Glomerular visceral epithelial cell (primary cell): ENCODE data around the gene AXL.

ENCODE experiments used
- DNase-seq: peaks from one replicate; pipeline ENCODE4 v3.0.0-alpha.2; 2016; ENCODE audit errors: extremely low spot score

Gene AXL

GRCh38 chr19:41206926-41207750 lies 11.9 kb upstream of the AXL start:
- DNase-seq = no peak

DNA sequence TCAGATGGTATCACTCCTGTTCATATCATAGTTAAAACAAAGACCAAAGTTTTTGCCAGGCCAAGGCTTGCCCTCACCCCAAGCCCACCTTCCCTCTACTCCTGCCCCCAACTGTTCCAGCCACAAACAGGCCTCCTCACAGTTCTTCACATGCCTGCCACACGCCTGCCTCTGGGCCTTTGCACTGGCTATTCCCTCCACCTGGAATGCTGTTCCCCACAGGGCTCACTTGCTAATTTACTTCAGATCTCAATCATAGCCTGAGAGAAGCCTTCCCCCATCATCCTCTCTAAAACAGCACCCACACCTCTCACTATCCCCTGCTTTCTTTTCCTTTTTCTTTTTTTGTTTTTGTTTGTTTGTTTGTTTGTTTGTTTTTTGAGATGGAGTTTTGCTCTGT lies 4.9 kb upstream of the AXL start:
- no peak for DNase-seq

DNA sequence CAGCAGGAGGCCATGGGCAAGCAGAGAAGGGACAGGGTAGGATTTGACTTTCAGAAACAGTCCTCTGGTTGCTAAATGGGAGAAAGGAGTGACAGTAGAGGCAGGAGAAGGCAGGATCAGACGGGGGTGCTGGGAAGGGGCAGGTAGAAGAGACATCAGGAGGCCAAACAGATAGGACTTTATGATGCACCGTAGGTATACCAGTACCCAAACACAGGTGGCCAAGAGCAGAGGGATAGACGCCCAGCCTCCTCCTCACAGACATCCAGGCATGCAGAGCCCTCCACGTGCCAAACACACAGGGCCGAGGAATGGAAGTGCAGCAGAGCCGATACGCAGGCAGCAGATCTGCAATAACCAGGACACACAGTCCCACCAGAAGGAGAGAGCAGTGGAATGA lies 1.3 kb upstream of the AXL start:
- no peak for DNase-seq

GRCh38 chr19:41218249-41218614 lies 791 bp upstream of the AXL start:
- no peak for DNase-seq

GRCh38 chr19:41219924-41220567 lies 1.0 kb downstream of the AXL start:
- DNase-seq = peak; percentile 64

- DNase-seq = no peak
Observed at GRCh38 chr19:41220811-41221210, 1.8 kb downstream of the AXL start.

DNA sequence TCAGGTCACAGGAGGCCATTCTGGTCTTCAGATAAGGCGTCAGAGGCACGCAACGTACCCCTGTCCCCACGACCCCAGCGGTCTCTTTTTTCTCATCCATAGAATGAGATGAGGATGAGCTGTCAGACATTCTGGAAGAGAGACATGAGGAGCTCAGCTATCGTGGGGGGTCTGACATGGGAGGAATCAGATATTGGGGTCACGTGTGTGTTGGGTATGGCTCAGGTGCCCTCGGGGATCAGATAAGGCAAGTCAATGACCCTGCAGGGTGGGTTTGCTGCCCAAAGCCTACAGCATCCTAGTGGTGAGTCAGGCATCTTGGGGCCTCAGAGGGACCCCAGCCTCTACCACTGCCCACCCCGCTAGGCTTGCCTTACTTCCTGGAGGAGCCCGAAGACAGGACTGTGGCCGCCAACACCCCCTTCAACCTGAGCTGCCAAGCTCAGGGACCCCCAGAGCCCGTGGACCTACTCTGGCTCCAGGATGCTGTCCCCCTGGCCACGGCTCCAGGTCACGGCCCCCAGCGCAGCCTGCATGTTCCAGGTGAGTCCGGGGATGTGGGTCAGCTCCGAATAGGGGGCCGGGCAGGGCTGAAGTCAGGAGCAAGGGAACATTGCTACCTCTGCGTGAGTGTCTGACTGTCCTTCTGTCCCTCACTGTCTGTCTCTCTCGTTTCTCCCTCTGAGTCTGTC lies 2.6 kb downstream of the AXL start:
- no peak for DNase-seq

DNA sequence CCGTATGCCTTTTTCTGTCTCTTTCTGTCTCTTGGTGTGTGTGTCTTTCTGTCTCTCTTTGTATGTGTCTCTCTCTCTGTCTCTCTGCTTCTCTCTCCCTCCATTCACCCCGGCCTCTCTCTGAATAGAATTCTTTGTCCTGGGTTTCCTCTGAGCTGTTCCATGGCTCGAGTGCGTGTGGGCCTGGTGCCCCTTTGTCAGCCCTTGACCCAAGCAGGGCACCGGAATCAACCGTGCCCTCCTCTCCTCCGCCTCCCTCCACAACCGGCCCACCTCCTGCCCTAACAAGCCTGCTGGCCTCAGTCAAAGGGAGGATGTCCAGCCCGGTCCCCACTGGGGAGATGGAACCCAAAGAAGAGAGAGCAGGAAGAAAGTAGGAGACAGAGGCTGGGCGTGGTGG lies 3.2 kb downstream of the AXL start:
- no peak for DNase-seq

DNA sequence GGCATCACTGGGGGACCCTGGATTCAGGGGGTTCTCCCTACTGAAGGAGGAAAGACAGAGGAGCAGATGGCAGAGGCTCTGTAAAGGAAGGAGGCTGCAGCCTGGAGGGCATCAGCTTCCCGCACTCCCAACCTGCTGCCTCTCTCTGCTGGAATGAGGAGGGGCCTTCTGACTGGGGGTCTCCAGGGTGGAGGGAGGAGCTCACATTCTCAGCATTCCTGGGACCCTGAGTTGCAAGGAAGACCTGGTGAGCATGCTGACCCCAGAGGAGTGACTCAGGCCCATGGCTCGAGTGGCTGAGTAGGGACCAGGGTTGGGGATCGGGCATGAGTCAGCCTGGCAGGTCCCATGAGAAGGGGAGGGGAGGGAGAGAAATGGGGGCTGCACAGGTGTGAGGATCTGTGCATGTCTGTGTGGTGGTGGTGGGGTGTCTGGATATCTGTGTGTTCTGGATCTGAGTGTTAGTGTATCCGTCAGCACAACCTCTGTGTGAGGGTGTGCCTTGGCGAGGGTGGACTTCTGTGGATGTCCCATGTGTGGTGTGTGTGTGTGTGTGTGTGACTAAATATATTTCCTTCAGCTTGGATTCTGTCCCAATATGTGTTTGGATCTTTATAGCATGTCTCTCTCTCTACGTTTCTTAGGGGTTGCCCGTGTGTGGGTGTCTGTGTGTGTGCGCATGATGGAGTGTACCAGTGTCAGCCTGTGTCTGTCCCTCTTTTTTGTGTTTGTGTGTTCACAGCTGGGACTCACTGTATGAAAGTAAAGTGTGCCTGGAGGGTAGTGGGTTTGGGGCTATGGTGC lies 4.6 kb downstream of the AXL start:
- DNase-seq = peak; percentile 96

- no peak for DNase-seq
Observed at GRCh38 chr19:41224632-41225031, 5.6 kb downstream of the AXL start.

DNA sequence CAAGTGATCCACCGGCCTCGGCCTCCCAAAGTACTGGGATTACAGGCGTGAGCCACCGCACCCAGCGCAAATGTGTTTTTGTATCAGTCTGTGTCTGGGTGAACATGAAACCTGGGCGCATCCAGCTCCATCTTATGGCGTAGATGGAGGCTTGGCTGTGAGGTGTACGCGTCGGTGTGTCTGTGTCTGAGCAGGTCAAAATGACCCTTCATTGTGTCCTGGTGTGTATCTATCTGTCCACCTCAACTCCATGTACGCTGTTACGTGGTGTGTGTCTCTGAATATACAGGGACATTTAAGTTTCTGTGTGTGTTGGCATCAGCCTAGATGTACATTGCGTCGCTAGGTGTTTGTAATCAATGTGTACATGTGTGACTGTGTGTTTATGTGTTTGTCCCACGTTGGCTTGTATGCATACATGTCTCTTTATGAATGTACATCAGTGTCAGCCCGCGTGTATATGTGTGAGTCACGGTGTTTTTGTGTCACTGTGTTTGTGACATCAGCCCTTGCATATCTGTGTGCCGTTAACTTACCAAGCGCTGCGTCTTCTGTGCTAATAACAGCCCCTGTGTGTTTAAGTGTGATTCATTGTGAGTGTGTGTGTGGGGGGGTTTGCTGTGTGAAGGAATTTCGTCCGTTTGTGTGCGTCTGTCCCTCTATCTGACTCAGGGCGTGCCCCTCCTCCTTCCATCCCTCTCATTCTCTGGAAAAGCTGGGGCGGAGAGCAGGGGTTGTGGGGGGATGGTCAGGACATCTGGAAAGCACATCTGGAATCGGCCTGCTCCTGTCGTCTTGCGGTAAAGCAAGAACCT lies 6.4 kb downstream of the AXL start:
- peak; percentile 98 for DNase-seq

GRCh38 chr19:41226053-41226873 lies 7.2 kb downstream of the AXL start:
- DNase-seq = peak; percentile 96

DNA sequence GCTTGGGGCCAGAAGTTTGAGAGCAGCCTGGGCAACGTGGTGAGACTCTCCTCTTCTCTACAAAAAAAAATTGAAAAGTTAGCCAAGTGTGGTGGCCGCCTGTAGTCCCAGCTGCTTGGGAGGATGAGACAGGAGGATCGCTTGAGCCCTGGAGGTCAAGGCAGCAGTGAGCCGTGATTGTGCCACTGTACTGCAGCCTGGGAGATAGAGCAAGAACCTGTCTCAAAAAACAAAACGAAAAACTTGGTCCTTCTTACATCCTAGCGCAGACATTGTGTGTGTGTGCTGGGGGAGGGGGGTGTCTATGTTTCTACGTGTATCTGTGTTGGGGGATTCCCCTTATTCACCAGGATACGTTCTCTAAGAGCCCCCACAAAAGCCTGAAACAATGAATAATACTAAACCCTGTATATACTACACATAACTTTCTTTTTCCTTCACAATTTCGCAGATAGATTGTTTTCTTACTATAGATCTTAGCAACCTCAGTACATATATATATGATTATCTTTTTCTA lies 7.9 kb downstream of the AXL start:
- DNase-seq = no peak

GRCh38 chr19:41228486-41228885 lies 9.5 kb downstream of the AXL start:
- DNase-seq = no peak

- peak; percentile 51 for DNase-seq
Observed at GRCh38 chr19:41229338-41229737, 10.3 kb downstream of the AXL start.

GRCh38 chr19:41230067-41230857 lies 11.2 kb downstream of the AXL start:
- no peak for DNase-seq

GRCh38 chr19:41232686-41233085 lies 13.7 kb downstream of the AXL start:
- DNase-seq = no peak

GRCh38 chr19:41233748-41234240 lies 14.8 kb downstream of the AXL start:
- no peak for DNase-seq

GRCh38 chr19:41234512-41235168 lies 15.6 kb downstream of the AXL start:
- no peak for DNase-seq
